Smooth muscle cell of the brain vasculature (primary cell): ENCODE data around the gene ASGR1.

Source experiments
- DNase-seq: peaks from one replicate; pipeline ENCODE4 v3.0.0-alpha.2; 2012; ENCODE audit warnings: low read depth, low spot score

The ASGR1 gene

GRCh38 chr17:7216242-7217112, 37.3 kb upstream of the ASGR1 start:
- no peak for DNase-seq

- no peak for DNase-seq
These were observed 36.5 kb upstream of the ASGR1 start for GRCh38 chr17:7215652-7216180.

- DNase-seq, result no peak
These were observed 36.0 kb upstream of the ASGR1 start for GRCh38 chr17:7215136-7215638.

- peak; percentile 92 for DNase-seq
These were observed 35.3 kb upstream of the ASGR1 start for GRCh38 chr17:7214300-7215135.

- DNase-seq, result no peak
These were observed 34.7 kb upstream of the ASGR1 start for GRCh38 chr17:7213895-7214299.

- DNase-seq, result no peak
These were observed 32.5 kb upstream of the ASGR1 start for GRCh38 chr17:7211491-7212273.

GRCh38 chr17:7208754-7209460, 29.7 kb upstream of the ASGR1 start:
- DNase-seq, result no peak

GRCh38 chr17:7208027-7208571, 28.9 kb upstream of the ASGR1 start:
- DNase-seq, result no peak

GRCh38 chr17:7207120-7208001, 28.2 kb upstream of the ASGR1 start:
- DNase-seq, result no peak

GRCh38 chr17:7205561-7205960, 26.4 kb upstream of the ASGR1 start:
- no peak for DNase-seq

- DNase-seq, result peak; percentile 66
These were observed 25.8 kb upstream of the ASGR1 start for GRCh38 chr17:7204828-7205461.

- DNase-seq, result no peak
These were observed 25.2 kb upstream of the ASGR1 start for GRCh38 chr17:7204336-7204735.

- no peak for DNase-seq
These were observed 24.2 kb upstream of the ASGR1 start for GRCh38 chr17:7203391-7203790.

GRCh38 chr17:7196651-7197401, 17.7 kb upstream of the ASGR1 start:
- DNase-seq, result no peak

- no peak for DNase-seq
These were observed 16.8 kb upstream of the ASGR1 start for GRCh38 chr17:7195971-7196370.

GRCh38 chr17:7192271-7192937, 13.2 kb upstream of the ASGR1 start:
- DNase-seq, result no peak

- no peak for DNase-seq
These were observed 12.6 kb upstream of the ASGR1 start for GRCh38 chr17:7191571-7192270.
